Spleen (tissue), 7 donors: ENCODE data around the gene PDE4A.

Experiments
- CTCF ChIP-seq, 11 experiments: fragments of 200-600 bp in 7 of 11; fragments of 450-650 bp in 4 of 11; sonication (generic) in 4 of 11; IDR thresholded peaks in 8 of 11; conservative IDR thresholded peaks in 3 of 11; 1 replicate in 7 of 11; 2 replicates in 4 of 11; pipeline versions ENCODE4 v1.4.0 to v1.8.0; 2016 to 2021; ENCODE audit warnings: antibody characterized with exemption in 11 of 11, inconsistent platforms in 4 of 11, mild to moderate bottlenecking in 1 of 11
- POLR2A ChIP-seq, 3 donors: fragments of 450-650 bp; IDR thresholded peaks; one replicate each; pipeline ENCODE4 v1.5.1; 2017; ENCODE audit warnings: antibody characterized with exemption in 3 of 3, mild to moderate bottlenecking in 1 of 3
- POLR2AphosphoS5 ChIP-seq, 3 donors: sonication (generic); formaldehyde crosslinking; IDR thresholded peaks; one replicate each; pipeline ENCODE4 v1.5.1; 2017; ENCODE audit warnings: antibody characterized with exemption in 3 of 3
- donor health status: DM: no; HTN: no; CAD: no; lungs with moderate emphysema.
- donor health status: DM: no; HTN: no; CAD: no.
- donor health status: DM: no; HTN: no; CAD: no.

GRCh38 chr19:10508707-10509106, 88.4 kb downstream of the PDE4A start:
- TF ChIP-seq CTCF (IDR thresholded peaks at IDR 0.05 in 8 of 11, conservative IDR thresholded peaks at IDR 0.05 in 3 of 11) (peak in 1 of 11 experiments; percentile 6), POLR2A (IDR thresholded peaks at IDR 0.05) (no peak), POLR2AphosphoS5 (IDR thresholded peaks at IDR 0.05) (no peak)
